Nephron progenitor cell (in vitro differentiated cells): ENCODE measurements around the gene TMEM143.

Experiments used
- DNase-seq: peaks from one replicate; pipeline ENCODE4 v3.0.0; 2021
- H3K27ac Mint-ChIP-seq: 2 replicates; pipeline ENCODE4 v1.8.0; 2021; ENCODE audit warnings: mild to moderate bottlenecking, moderate library complexity, mixed read lengths
- H3K27me3 Mint-ChIP-seq: 2 replicates; pipeline ENCODE4 v1.8.0; 2021; ENCODE audit warnings: mild to moderate bottlenecking, low read depth, mixed read lengths; ENCODE audit not compliant: poor library complexity
- H3K36me3 Mint-ChIP-seq: 2 replicates; pipeline ENCODE4 v1.8.0; 2021; ENCODE audit warnings: low read depth, mixed read lengths
- H3K4me1 Mint-ChIP-seq: 2 replicates; pipeline ENCODE4 v1.8.0; 2021; ENCODE audit warnings: mixed read lengths
- H3K4me3 Mint-ChIP-seq: 2 replicates; pipeline ENCODE4 v1.8.0; 2021; ENCODE audit warnings: mild to moderate bottlenecking, moderate library complexity, mixed read lengths
- H3K9me3 Mint-ChIP-seq: 2 replicates; pipeline ENCODE4 v1.8.0; 2021; ENCODE audit warnings: mild to moderate bottlenecking, moderate library complexity, mixed read lengths
- TF ChIP-seq, protein P1 (sequence below): fragments of 200-600 bp; sonication (generic); IDR thresholded peaks from 2 replicates; pipeline ENCODE4 v1.5.0; 2021; ENCODE audit warnings: antibody characterized with exemption

The TMEM143 gene

DNA sequence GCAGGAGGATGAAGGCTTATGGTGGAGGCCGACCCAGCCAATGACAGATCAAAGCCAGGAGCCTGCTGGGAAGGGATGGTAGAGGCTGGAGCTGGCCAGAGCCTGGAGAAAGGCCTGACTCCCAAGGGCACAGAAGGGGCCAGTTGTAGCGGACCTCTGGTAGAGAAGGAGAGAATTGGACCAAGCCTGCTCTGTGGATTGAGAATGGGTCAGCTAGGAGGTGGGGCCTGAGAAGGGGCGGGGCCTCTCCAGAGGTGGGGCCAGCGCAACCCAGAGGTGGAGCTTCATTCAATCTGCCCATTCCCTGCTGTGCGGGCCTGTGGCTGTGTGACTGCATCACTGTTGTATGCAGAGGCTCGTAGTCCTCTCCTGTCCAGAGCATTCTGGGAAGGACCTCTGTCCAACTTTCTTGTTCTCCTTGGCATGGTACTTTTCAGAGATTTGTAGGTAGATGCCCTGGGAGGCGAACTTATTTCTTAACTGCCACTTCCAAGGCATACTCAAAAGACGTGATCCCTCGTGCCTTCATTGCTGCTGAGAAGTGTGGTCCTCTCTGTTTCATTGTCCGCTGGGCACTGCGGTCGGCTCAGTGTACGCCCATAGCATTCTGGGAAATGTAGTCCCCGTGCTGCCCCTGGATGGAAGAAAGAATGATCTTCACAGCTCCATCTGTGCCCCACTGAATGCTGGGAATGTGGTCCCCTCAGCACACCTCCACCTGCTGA, 36.4 kb upstream of the TMEM143 start:
- Mint-ChIP-seq H3K36me3 (no peaks in the 10 kb centered on the region), H3K4me1 (peaks cover 65% of the 10 kb centered on the region), H3K27me3 (peaks cover 23% of the 10 kb centered on the region), H3K9me3 (no peaks in the 10 kb centered on the region), H3K4me3 (peak overlapping the region; percentile 62), H3K27ac (peak overlapping the region; percentile 91)
- TF ChIP-seq, protein P1, sequence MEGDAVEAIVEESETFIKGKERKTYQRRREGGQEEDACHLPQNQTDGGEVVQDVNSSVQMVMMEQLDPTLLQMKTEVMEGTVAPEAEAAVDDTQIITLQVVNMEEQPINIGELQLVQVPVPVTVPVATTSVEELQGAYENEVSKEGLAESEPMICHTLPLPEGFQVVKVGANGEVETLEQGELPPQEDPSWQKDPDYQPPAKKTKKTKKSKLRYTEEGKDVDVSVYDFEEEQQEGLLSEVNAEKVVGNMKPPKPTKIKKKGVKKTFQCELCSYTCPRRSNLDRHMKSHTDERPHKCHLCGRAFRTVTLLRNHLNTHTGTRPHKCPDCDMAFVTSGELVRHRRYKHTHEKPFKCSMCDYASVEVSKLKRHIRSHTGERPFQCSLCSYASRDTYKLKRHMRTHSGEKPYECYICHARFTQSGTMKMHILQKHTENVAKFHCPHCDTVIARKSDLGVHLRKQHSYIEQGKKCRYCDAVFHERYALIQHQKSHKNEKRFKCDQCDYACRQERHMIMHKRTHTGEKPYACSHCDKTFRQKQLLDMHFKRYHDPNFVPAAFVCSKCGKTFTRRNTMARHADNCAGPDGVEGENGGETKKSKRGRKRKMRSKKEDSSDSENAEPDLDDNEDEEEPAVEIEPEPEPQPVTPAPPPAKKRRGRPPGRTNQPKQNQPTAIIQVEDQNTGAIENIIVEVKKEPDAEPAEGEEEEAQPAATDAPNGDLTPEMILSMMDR = no peak
- DNase-seq = peak; percentile 48

DNA sequence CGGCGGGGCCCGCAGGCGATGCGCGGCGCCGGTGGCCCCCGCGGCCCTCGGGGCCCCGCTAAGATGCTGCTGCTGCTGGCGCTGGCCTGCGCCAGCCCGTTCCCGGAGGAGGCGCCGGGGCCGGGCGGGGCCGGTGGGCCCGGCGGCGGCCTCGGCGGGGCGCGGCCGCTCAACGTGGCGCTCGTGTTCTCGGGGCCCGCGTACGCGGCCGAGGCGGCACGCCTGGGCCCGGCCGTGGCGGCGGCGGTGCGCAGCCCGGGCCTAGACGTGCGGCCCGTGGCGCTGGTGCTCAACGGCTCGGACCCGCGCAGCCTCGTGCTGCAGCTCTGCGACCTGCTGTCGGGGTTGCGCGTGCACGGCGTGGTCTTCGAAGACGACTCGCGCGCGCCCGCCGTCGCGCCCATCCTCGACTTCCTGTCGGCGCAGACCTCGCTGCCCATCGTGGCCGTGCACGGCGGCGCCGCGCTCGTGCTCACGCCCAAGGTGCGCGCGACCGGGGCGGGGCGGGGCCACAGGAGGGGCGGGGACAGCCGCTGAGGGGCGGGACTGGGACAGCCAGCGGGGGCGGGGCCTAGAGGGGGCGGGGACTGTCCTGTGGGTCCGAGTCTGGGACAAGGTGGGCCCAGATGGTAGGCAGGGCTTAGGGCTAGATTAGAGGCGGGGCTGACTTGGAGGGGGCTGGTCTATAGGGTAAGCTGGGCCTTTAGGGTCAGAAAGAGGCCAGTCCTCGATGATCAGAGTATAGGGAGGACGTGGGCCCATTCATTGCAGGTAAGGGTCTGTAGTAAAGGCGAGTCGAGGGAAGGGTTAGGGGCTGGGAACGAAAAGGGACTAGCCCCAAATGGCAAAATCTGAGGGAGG, 34.9 kb upstream of the TMEM143 start:
- peaks cover 27% of the 10 kb centered on the region for H3K27me3 Mint-ChIP-seq
- DNase-seq = peak; percentile 93
- H3K4me3 Mint-ChIP-seq = peak overlapping the region; percentile 84
- no peaks in the 10 kb centered on the region for H3K9me3 Mint-ChIP-seq
- no peaks in the 10 kb centered on the region for H3K36me3 Mint-ChIP-seq
- peaks cover 79% of the 10 kb centered on the region for H3K4me1 Mint-ChIP-seq
- TF ChIP-seq, protein P1 = no peak
- H3K27ac Mint-ChIP-seq = no peak overlapping the region

DNA sequence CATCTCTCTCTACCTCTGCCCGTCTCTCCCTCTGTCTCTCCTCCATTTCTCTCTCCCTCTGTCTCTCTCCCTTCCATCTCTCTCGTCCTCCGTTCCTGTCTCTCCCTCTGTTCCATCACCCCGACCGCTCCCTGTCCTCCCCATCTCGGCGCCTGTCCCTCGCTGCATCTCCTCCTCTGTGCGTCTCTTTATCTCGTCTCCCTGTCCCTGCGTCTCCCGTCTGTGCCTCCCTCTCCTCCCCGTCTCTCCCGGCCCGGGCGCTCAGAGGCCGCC, 34.3 kb upstream of the TMEM143 start:
- no peak for DNase-seq
- no peaks in the 10 kb centered on the region for H3K36me3 Mint-ChIP-seq
- H3K4me3 Mint-ChIP-seq = peak overlapping the region; percentile 84
- no peaks in the 10 kb centered on the region for H3K9me3 Mint-ChIP-seq
- peaks cover 75% of the 10 kb centered on the region for H3K4me1 Mint-ChIP-seq
- no peak overlapping the region for H3K27ac Mint-ChIP-seq
- TF ChIP-seq, protein P1 = no peak
- peaks cover 27% of the 10 kb centered on the region for H3K27me3 Mint-ChIP-seq

DNA sequence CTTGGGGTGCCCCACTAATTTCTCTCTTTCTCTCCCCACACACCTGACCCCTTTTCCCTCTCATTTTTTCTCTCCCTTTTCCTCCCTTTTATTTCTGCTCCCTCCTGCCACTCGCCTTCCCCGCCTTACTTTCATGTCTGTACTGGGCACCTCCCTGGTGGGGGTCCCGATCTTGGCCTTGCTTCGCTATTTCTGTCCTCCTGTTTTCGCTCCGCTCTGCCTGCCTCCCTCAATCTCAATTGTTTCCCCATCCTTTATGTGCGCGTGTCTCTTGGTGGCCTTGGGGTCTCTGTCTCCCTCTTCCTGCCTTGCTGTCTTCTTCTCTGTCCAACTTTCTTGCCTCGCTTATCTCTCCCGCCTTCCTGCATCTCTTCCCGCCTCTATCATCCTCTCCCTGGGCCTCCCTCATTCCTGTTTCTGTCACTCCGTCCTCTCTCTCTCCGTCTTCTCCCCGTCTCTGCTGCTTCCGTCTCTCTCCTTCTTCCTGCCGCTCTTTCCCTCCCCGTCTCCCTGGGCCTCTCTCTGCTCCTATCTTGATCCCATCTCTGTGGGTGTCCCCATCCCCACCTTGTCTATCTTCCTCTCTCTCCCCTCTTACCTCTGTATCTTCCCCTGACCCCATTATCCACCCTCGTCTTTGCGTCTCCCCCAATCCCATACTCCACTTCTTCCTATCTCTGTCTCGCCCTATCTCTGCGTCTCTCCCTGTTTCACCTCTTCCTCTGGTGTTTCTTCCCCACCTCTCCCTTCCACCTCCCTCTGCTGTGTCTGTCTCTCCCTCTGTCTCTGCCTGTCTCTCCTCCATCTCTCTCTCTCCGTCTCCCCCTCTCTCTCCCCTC, 33.7 kb upstream of the TMEM143 start:
- Mint-ChIP-seq H3K27me3 (peaks cover 27% of the 10 kb centered on the region), H3K27ac (no peak overlapping the region), H3K4me3 (peak overlapping the region; percentile 84), H3K36me3 (no peaks in the 10 kb centered on the region), H3K4me1 (peaks cover 81% of the 10 kb centered on the region), H3K9me3 (no peaks in the 10 kb centered on the region)
- DNase-seq = no peak
- TF ChIP-seq, protein P1 = no peak

DNA sequence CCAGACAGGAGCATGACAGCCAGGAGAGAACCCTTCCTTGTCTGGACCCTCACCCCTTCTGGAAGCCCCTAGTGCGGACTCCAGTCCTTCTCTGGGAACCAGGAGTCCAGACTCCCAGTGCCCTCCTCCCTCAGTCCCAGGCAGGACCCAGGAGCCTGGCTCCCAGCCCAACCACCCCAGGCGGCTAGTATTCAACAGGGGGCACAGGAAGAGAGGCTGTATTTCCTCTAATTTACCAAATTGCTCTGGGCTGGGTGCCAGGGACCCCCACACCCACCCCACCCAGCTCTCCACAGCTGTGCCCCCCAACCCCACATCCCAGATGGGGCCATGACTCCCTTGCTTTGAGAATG, 33.1 kb upstream of the TMEM143 start:
- Mint-ChIP-seq H3K27ac (no peak overlapping the region), H3K4me3 (peak overlapping the region; percentile 86), H3K27me3 (peaks cover 27% of the 10 kb centered on the region), H3K4me1 (peaks cover 80% of the 10 kb centered on the region), H3K9me3 (no peaks in the 10 kb centered on the region), H3K36me3 (no peaks in the 10 kb centered on the region)
- TF ChIP-seq, protein P1 = no peak
- DNase-seq = no peak
